ENCODE measurements around the gene APOBEC3A.
A peak's percentile ranks its signal among the peaks of the same experiment; 100 is the strongest.
"Not testable (repeated sequence)": the region's sequence is repeated elsewhere in the genome, so short reads cannot be mapped to it uniquely, and the experiment has no call there.

Gene APOBEC3A

GRCh38 chr22:38981005-38981991 lies 23.9 kb downstream of the APOBEC3A start:
- no peak for DNase-seq (ENCODE audit: low read depth)

GRCh38 chr22:38981992-38982927 lies 24.9 kb downstream of the APOBEC3A start, which contains the start of gene APOBEC3B:
Gene APOBEC3B (plus strand): TSS chr22:38982347. CDS start chr22:38982454, 107 bp downstream.
- peak; percentile 84 for DNase-seq (ENCODE audit: low read depth)

- no peak for DNase-seq (ENCODE audit: low read depth)
Observed at GRCh38 chr22:38984224-38984623, 26.8 kb downstream of the APOBEC3A start.

DNA sequence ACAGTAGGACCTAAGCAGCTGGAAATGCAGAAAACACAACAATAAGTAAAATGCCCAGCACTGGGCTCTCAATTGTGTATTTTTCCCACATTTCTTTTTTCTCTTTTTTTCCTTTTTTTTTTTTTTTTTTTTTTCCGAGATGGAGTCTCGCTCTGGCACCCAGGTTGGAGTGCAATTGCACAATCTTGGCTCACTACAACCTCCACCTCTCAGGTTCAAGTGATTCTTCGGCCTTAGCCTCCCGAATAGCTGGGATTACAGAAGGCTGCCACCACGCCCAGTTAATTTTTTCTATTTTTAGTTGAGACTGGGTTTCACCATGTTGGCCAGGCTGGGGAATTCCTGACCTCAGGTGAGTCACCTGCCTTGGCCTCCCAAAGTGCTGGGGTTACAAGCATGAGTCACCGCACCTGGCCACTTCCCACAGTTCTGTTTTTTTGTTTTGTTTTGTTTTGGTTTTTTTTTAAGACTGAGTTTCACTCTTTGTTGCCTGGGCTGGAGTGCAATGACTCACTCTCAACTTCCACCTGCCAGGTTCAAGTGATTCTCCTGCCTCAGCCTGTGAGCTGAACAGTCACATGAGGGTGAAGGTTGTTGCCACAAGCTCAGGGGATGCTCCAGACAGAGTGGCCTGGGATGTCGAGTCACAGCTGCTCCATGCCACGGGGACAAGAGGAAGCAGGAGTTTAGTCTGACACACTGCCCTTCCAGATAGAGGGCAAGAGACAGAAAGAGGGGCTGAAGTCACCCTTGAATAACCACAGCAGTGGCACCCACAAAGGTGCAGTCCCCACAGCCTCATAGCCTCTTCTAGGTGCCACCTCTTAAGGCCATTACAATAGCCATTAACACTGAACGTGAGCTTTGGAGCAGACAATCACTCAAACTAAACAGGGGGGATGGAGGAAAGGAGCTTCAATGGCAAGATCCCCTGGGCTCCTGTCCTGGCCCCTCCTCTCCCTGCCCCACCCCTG lies 27.7 kb downstream of the APOBEC3A start:
- not testable (repeated sequence) for DNase-seq (ENCODE audit: low read depth)

GRCh38 chr22:38986629-38987028 lies 29.2 kb downstream of the APOBEC3A start:
- DNase-seq (ENCODE audit: low read depth): no peak

DNA sequence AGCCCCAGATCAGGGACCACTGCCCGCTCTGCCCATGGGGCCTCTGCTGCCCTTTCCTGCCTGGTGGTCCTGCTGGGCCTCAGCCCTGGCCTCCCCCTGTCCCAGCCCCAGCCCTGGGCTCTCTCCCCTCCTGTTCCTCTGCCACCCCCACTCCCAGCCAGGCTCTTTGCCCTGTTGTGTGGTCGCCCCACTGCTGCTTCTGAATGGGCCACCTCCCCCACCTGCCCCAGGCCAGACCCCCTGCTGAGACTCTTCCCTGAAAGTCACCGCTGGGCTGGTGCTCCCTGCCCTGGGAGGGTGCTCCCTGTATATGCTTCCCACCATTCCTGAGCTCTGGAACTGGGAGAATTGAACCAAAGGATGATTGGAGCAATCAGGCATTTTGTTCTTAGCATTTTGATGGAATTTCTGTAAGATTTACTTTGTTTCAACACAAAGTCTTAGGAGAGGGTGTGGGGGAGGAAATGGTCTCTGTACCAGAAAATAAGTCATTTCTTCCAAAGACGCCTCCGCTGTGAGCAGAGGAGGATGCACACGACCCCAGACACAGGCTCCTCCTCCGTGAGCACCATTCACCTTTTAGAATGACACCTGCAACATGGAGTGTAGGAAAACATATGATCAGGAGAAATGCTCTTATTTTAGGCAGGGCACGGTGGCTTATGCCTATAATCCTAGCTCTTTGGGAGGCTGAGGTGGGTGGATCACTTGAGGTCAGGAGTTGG lies 29.9 kb downstream of the APOBEC3A start:
- DNase-seq (ENCODE audit: low read depth): no peak

GRCh38 chr22:38989466-38989865 lies 32.1 kb downstream of the APOBEC3A start:
- DNase-seq (ENCODE audit: low read depth): no peak

- DNase-seq (ENCODE audit: low read depth): not testable (repeated sequence)
Observed at GRCh38 chr22:38992871-38993371, 35.5 kb downstream of the APOBEC3A start.

GRCh38 chr22:38996105-38996504 lies 38.7 kb downstream of the APOBEC3A start:
- DNase-seq (ENCODE audit: low read depth): no peak

DNA sequence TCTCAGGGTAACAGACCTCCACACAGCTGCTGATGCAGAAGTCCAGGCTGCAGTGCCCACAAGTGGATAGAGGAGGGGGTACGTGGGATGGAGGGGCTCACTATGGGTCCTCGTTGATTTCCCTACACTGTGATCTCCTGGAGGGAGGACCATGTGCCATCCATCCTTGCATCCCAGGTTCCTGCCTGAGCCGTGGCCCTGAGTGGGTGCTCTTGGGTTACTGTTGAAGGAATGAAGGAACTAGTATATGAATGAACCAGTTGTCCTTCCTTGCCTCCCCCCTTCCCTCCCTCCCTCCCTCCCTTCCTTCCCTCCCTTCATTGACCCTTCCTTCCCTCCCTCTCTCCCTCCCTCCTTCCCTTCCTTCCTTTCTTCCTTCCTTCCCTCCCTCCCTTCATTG lies 40.1 kb downstream of the APOBEC3A start:
- DNase-seq (ENCODE audit: low read depth): no peak

- peak; percentile 73 for DNase-seq (ENCODE audit: low read depth)
Observed at GRCh38 chr22:39003165-39003638, 45.8 kb downstream of the APOBEC3A start.

DNA sequence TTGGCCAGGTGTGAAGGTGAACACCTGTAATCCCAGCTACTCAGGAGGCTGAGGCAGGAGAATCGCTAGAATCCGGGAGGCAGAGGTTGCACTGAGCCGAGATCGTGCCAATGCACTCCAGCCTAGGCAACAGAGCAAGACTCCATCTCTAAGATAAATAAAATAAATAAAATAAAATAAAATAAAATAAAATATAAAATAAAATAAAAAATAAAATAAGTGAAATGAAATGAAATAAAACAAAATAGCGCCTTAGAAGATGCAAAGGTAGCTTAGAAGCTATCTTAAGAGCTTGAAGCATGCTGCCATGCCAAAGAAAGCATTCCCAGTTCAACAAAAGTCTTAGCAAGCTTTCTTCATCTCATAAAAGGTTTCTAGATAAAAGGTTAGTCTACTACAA lies 49.8 kb downstream of the APOBEC3A start:
- no peak for DNase-seq (ENCODE audit: low read depth)

DNA sequence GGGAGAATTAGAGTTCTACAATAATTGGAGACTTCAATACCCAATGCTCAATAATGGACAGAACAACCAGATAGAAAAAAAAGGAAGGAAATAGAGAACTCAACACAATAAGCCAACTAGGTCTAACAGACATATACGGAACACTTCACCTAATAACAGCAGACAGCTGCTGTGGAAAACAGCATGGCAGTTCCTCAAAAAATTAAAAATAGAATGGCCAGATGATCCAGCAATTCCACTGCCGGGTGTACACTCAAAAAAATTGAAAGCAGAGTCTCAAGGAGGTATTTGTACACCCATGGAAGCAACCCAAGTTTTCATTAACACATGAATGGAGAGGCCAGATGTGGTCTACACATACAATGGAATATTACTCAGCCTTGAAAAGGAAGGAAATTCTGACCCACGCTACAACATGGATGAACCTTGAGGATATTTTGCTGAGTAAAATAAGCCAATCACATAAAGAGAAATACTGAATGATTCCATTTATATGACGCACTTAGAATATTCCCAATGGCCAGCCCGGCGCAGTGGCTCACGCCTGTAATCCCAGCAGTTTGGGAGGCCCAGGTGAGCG lies 51.0 kb downstream of the APOBEC3A start:
- not testable (repeated sequence) for DNase-seq (ENCODE audit: low read depth)

- no peak for DNase-seq (ENCODE audit: low read depth)
Observed at GRCh38 chr22:39010946-39011345, 53.5 kb downstream of the APOBEC3A start.

Data from HS-5 (cell line).